Nephron (organoid): ENCODE data around the gene WFS1.

Experiments
- H3K27ac Mint-ChIP-seq, 3 experiments: 2 replicates each; pipeline ENCODE4 v1.8.0; 2020; ENCODE audit warnings: mixed read lengths in 3 of 3, mild to moderate bottlenecking in 2 of 3, moderate library complexity in 1 of 3
- H3K27me3 Mint-ChIP-seq: 2 replicates; pipeline ENCODE4 v1.8.0; 2021; ENCODE audit warnings: low read depth, mild to moderate bottlenecking, moderate library complexity, mixed read lengths
- H3K36me3 Mint-ChIP-seq: 2 replicates; pipeline ENCODE4 v1.8.0; 2020; ENCODE audit warnings: low read depth, mixed read lengths
- H3K4me1 Mint-ChIP-seq: 2 replicates; pipeline ENCODE4 v1.8.0; 2020; ENCODE audit warnings: mixed read lengths
- H3K4me3 Mint-ChIP-seq, 3 experiments: 2 replicates each; pipeline ENCODE4 v1.8.0; 2020; ENCODE audit warnings: mild to moderate bottlenecking in 3 of 3, mixed read lengths in 3 of 3, moderate library complexity in 2 of 3
- H3K9me3 Mint-ChIP-seq: 2 replicates; pipeline ENCODE4 v1.8.0; 2020; ENCODE audit warnings: mixed read lengths
- TF ChIP-seq, protein P1 (sequence below), 3 experiments: fragments of 200-600 bp; sonication (generic); IDR thresholded peaks; one replicate each; pipeline ENCODE4 v1.5.0; 2021; ENCODE audit warnings: antibody characterized with exemption in 3 of 3; ENCODE audit not compliant: unreplicated experiment in 3 of 3

The WFS1 gene

DNA sequence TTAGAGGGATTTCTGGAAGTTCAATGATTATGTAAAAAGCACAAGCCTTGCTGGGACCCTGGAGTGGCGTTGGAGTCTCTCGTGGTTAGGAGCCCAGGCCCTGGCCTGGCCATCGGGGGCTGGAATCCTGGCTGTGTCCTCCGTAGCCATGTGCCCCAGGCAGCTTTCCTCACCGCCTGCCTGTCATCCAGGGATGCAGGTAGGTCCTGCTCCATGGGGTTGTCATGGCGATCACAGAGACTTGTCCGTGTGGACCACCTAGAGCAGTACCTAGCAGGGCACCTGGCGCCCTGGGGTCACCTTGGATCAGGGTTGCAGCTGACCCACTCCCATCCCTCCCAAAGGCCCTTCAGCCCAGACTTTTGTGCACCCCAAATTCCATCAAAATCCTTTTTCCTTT is 30.2 kb upstream of the WFS1 start:
- Mint-ChIP-seq H3K27me3 (peaks cover 39% of the 10 kb centered on the region), H3K36me3 (no peaks in the 10 kb centered on the region), H3K4me1 (no peaks in the 10 kb centered on the region), H3K27ac (no peak overlapping the region), H3K4me3 (no peak overlapping the region), H3K9me3 (no peaks in the 10 kb centered on the region)
- TF ChIP-seq, protein P1, sequence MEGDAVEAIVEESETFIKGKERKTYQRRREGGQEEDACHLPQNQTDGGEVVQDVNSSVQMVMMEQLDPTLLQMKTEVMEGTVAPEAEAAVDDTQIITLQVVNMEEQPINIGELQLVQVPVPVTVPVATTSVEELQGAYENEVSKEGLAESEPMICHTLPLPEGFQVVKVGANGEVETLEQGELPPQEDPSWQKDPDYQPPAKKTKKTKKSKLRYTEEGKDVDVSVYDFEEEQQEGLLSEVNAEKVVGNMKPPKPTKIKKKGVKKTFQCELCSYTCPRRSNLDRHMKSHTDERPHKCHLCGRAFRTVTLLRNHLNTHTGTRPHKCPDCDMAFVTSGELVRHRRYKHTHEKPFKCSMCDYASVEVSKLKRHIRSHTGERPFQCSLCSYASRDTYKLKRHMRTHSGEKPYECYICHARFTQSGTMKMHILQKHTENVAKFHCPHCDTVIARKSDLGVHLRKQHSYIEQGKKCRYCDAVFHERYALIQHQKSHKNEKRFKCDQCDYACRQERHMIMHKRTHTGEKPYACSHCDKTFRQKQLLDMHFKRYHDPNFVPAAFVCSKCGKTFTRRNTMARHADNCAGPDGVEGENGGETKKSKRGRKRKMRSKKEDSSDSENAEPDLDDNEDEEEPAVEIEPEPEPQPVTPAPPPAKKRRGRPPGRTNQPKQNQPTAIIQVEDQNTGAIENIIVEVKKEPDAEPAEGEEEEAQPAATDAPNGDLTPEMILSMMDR (IDR thresholded peaks at IDR 0.05; ENCODE audit: unreplicated experiment in 3 of 3) = no peak

DNA sequence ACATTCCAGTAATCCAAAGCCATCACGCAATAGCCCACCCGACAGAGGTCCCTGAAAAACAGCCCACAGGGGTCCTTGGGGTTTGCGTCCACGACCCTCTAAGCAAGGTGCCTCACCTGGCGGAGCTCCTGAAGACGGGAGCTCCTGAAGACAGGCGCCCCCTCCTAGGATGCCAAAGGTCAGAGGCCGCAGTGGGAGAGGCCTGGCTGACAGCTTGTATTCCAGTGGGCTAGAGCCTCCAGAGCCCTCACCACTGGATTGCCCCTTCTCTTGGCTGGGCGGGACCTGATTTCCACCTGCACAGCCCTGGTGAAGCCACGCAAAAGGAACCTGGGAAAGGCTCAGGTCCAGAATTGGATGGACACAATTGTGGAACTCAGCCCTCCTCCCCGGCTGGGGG is 29.7 kb upstream of the WFS1 start:
- TF ChIP-seq, protein P1 (IDR thresholded peaks at IDR 0.05; ENCODE audit: unreplicated experiment in 3 of 3) = no peak
- H3K36me3 Mint-ChIP-seq = no peaks in the 10 kb centered on the region
- H3K4me1 Mint-ChIP-seq = no peaks in the 10 kb centered on the region

DNA sequence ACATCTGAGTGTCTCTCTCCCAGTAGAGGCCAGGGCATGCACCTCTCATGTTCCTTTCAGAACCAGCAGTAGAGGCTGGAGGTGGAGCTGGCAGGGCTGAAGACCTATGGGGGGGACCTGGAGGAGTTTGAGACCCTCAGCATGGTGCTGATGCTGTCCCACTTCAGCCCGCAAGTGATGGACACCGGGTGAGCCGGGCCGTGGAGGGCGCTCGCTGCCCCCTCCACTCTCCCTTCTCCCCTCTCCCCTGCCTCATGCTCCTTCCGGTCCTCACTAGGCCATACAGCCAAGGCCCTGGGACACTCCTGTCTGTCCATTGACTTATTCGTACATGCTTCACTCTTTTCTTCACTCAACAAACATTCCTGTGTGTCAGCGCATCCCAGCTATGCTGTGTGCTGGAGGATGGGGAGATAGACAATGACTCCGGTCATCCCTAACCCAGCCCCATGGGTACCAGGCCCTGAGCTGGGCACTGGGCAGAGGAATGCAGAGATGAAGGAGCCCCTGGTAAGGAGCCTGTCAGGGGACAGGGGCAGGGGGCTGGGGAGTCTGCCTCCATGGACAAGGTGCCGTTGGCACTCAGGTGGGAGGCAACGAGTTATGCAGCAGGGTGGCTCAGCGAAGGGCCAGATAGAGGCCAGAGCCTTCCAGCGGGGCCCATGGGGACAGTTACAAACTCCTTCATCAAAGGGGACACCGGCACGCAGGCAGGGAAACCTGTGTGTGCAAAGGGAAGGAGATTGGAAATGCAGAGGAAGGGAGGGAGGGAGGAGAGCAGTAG is 28.4 kb upstream of the WFS1 start:
- TF ChIP-seq, protein P1 (IDR thresholded peaks at IDR 0.05; ENCODE audit: unreplicated experiment in 3 of 3) = no peak
- no peak overlapping the region for H3K27ac Mint-ChIP-seq
- H3K4me3 Mint-ChIP-seq = no peak overlapping the region

More for the DNA sequence above, 29.7 kb upstream of the WFS1 start:
- Mint-ChIP-seq H3K4me3 (no peak overlapping the region), H3K9me3 (peaks cover 3% of the 10 kb centered on the region), H3K27ac (no peak overlapping the region), H3K27me3 (peaks cover 44% of the 10 kb centered on the region)

DNA sequence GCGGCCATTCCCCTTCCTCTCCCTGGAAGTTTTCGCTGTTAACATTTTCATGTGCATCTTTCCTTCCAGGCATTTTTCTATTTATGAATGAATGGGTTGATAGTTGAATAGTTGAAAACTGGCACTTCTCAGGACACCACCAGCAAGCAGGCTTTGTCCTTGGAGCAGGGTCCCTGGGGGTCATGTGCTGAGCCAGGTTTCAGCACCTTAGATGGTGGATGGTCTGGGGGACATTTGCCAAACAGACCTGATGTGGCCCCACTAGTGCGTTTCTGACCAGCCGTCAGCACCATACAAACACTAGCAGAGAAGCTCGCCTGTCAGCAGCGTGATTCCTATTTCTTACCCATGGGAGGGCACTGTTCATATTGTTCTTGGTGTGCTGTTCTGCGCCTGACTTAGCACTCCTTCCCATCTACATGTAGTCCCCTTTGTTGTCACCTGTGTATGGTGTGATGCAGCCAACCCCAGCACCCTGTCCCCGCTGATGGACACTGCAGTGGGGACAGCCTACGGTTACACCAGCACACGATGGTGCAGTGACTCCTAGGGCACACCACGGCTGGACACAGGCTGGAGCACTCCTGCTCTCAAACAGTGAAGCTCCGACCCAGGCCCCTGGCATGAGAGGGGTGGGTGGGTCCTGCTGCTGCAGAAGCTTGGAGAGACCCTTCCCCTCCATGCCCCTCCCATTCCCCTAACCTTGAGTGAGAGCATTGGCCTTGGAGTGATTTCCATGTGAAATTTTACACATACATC is 27.2 kb upstream of the WFS1 start:
- Mint-ChIP-seq H3K4me1 (no peaks in the 10 kb centered on the region), H3K4me3 (no peak overlapping the region), H3K27me3 (peaks cover 57% of the 10 kb centered on the region), H3K9me3 (peaks cover 4% of the 10 kb centered on the region), H3K36me3 (no peaks in the 10 kb centered on the region), H3K27ac (no peak overlapping the region)
- TF ChIP-seq, protein P1 (IDR thresholded peaks at IDR 0.05; ENCODE audit: unreplicated experiment in 3 of 3) = no peak

More for the DNA sequence above, 28.4 kb upstream of the WFS1 start:
- Mint-ChIP-seq H3K36me3 (no peaks in the 10 kb centered on the region), H3K27me3 (peaks cover 50% of the 10 kb centered on the region), H3K4me1 (no peaks in the 10 kb centered on the region), H3K9me3 (peaks cover 4% of the 10 kb centered on the region)

DNA sequence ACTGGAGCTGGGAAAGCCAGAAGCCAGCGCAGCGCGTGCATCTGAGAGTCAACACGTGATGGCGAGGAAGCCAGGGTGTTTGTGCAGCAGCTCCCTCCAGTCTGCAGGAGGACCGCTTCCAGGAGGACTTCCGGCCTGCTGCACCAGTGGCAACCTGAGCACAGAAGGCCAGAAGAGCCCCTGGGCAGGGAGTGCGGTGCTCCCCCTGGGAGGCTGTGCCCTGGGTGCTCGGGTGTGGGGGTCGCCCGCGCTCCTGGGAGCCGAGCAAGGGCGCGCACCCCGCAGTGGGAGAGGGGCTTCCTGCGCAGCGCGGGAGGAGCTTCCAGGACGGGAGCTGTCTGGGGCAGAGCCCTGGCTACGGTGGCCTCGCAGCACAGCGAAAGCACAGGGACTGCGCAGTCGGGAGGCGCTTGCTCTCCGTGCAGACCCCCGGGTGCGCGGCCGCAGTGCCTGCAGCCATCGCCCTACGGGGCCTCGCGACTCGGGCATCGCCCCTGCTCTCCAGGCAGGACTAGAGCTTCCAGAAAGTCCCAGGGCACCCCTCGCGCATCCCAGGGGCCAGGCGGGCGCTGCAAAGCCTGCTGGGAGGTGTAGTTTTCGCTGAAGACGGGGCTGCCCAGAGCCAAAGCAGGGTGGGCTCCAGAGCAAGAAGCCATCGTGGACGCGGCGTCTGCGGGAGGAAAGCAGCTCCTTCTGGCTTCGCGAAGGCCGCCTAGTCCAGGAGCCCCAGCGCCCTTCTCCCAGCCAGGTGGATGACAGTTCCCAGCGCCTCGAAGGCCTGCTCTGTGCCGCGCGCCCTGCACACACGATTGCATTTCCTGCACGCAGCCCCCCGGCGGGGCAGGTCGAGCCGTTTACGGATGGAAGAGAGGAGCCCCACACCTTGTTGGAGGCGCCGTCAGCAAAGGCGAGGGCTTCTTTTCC is 24.1 kb upstream of the WFS1 start:
- Mint-ChIP-seq H3K4me3 (no peak overlapping the region), H3K27ac (no peak overlapping the region), H3K4me1 (no peaks in the 10 kb centered on the region), H3K9me3 (peaks cover 4% of the 10 kb centered on the region), H3K27me3 (peaks cover 81% of the 10 kb centered on the region), H3K36me3 (no peaks in the 10 kb centered on the region)
- TF ChIP-seq, protein P1 (IDR thresholded peaks at IDR 0.05; ENCODE audit: unreplicated experiment in 3 of 3) = no peak
